ENCODE measurements around the gene NFATC2.

Gene NFATC2

DNA sequence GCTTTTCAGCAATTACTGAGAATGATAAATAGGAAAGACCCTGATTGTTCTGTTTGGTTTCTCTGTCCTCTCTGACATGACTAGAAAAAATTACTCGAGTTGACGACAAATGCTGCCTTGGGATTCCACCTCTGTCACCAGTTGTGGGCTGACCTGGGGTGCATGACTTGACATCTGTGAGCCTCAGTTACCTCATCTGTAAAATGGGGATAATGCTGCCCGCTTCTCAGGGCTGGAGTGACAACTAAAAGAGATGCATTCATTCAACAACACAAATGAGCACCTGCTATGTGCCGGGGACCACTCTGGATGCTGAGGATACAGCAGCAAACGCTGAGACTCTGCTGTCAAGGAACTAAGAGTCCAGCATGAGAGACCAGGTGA lies 94.8 kb downstream of the NFATC2 start:
- no peak for DNase-seq

GRCh38 chr20:51447097-51447764 lies 95.3 kb downstream of the NFATC2 start:
- no peak for DNase-seq

DNA sequence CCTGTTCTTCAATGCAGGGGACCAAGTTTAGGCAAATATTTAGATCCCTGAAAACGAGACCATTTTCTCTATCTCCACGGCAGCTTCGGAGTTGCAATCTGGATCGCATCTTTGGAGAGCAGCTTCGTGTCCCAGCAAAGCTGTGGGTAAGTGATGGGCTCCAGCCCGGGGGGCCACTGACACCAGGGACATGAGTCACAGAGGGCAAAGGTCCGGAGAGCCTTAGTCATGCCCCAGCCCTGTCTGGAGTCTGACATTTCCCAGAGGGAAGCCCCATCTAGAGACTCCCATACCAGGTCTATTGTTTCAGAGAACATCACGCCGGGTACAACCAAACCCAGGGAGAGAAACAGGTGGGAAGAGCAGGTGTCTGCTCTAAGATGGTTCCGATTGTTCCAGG lies 95.9 kb downstream of the NFATC2 start:
- DNase-seq: no peak

DNA sequence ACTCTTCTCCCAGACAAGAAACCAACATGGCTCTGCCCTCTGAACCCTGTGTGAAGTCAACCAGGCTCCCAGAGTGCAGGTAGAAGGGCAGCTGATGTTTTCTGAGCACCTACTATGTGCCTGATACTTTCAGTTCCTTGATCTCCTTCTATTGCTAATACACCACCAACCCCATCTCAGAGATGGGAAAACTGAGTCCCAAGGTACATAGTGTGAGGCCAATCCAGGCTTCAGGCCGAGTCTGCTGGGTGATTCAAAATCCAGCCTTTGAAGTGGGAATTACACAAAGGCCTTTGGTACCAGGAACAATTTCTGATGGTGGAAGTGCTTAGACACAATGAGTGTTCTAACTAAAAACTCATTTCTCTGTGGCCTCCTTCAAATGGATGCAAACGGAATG lies 96.3 kb downstream of the NFATC2 start:
- no peak for DNase-seq

GRCh38 chr20:51445591-51445990 lies 96.9 kb downstream of the NFATC2 start:
- no peak for DNase-seq

DNA sequence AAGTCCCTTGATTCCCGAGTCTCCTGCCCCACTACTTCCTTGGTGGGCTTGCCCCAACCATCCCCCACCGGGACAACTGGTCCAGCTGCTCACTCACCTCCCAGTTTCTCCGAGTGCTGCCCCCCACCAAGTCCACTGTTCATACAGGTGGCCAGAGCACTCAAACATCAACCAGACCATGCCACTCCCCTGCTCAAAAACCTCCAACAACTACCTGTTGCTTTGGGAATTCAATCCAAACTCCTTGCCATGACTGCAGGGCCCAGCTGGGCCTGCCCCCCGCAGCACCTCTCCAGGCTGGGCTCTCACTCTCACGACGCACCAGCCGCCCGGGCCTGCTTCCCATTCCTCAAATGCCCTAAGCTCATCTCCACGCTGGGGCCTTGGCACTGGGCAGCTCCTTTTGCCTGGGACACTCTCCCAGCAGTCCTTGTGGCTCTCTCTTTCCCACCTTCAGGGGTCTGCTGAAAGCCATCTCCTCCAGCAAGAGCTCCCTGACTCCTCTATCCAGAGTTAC lies 97.5 kb downstream of the NFATC2 start:
- DNase-seq: no peak

DNA sequence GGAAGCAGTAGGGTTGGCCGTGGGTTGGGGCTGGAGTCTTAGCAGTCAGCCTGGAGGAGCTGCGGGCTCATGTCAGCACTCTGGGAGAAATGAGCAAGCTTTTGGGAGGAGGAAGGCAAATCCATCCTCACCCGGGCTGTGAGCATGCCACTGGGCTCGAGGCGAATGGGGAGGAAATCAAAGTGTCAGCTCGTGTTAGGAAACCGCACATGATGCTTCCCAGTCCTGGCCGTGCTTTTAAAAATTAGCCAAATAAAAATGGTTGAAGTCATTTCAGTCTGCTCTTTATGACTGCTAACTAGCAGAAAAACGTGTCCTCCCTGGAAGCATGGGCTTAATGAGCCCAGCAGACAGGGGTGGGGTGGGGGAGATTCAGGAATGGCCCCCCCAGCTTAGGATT lies 98.1 kb downstream of the NFATC2 start:
- no peak for DNase-seq

GRCh38 chr20:51442602-51443001 lies 99.9 kb downstream of the NFATC2 start:
- DNase-seq: no peak

DNA sequence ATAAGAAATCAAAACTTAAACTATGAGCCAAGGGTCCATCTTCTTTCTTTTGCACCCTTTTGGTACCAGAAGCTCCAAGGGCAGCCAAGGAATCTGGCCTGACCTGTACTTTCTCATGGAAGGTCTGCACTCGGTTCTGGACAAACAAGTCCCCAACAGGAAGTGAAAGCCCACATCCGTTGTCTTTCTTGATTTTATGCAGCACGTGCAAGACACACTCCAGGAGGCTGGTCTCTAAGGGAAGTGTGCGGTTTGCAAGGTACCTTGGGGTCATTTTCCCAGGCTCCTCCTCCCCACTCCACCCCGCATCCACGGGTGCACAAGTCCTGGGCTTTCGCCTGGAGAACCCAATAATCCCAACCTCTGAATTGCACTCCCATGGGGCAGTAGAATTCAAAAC lies 101.9 kb downstream of the NFATC2 start:
- DNase-seq: no peak

DNA sequence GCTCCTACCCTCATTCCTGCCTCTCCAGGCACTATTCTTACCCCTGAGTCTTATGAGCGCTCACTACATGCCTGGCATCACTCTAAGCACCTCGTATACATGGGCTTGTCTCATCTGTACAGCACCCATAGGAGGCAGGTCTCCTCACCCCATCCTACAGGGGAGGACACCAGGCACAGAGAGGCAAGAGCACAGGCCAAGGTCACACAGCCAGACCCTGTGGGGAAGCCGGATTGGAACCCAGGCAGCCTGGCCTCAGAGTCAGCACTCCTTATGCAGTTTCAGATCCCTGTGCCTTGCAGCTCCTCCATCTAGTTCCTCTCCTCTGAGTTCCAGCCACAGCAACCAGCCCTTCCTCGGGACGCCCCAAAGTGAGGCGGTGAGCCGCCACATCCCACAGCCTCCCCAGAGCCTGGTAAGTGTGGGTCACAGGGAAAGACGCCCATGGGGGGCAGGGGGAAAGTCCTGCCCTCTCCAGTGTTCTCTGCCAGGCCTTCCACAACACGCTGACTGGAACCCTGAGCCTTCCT lies 103.3 kb downstream of the NFATC2 start:
- no peak for DNase-seq

GRCh38 chr20:51438136-51438535 lies 104.4 kb downstream of the NFATC2 start:
- no peak for DNase-seq

GRCh38 chr20:51437182-51437924 lies 105.2 kb downstream of the NFATC2 start:
- no peak for DNase-seq

DNA sequence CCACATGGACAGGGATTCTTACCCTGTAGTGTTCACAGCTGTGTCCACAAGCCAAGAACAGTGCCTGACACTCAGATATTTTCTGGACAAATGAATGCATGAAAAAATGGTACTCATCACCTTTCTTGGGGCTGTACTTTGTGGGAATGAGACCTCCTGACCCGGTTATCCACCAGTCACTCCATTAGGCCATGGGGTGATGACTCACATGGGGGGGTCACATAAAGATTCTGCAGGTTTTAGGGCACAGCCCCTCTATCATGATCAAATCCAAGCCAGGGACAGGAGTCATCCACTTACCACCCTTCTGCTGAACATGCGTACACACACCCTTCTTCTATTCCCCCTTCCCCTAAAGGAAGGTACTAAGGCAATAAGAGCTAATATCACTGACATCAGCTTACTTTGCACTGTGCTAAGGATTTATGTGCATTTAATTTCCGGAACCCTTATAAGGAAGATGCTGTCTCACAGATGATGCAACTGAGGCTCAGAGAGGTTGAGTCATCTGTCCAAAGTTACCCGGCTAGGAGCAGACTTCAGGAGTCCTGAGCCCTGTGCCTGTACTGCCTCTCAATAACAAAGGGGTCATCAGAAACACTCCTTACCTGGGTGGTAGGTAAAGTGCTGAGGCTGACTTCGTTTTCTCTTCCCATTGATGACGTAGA lies 107.8 kb downstream of the NFATC2 start:
- DNase-seq: no peak

DNA sequence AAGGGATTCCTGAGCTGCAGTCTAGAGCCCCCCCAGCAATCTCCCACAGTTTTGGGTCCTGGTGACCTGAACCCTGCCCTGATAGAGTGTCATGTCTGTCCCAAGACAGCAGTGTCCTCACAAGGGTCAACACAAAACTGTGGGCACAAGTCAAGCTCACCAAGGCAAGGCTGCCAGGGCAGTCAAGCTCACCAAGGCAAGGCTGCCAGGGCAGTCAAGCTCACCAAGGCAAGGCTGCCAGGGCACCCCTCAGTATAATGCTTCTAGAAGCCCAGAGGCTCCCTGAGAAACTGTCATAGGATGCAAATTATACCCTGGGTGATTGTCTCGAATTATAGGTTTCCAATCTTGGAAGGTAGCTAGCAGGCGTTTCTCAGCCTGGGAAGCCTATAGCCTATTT lies 108.5 kb downstream of the NFATC2 start:
- DNase-seq: no peak

DNA sequence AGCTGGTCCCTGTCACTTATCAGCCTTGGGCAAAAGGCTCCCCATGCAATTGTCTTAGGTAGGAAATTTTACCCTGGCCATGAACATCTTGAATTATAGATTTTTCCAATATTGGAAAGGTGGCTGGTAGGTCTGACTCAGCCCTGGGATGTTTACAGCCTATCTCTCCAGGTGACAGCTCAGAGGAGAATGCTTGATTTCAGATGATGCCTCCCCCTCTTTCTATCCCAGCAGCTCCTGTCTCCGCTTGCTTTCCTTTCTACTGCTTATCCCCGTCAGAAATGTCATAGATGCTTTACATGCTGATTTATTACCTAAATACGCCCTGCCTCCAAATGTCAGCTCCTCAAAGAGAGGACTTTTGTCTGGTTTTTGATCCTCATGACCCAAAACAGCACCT lies 109.6 kb downstream of the NFATC2 start:
- DNase-seq: no peak

- DNase-seq: no peak
These were observed 110.2 kb downstream of the NFATC2 start for GRCh38 chr20:51432251-51432784.

- DNase-seq: no peak
These were observed 111.2 kb downstream of the NFATC2 start for GRCh38 chr20:51431321-51431720.

- DNase-seq: no peak
These were observed 112.1 kb downstream of the NFATC2 start for GRCh38 chr20:51430198-51430950.

- DNase-seq: no peak
These were observed 112.8 kb downstream of the NFATC2 start for GRCh38 chr20:51429696-51430095.

DNA sequence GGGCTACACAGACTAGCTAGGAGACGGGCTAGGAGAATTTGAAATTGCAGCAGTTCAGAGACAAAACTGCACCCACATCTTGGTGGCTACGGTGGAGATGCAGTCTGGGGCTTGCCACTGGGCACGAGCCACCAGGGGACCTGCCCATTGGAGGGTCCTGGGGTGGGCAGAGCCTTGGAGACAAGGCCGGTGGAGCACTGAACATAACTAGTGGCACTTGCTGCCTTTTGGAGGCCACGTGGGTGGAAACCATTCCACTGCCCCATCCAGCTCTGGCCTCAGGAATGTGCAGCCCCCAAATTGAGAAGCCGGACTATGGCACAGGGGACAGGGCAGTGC lies 113.4 kb downstream of the NFATC2 start:
- no peak for DNase-seq

GRCh38 chr20:51428401-51429143 lies 113.9 kb downstream of the NFATC2 start:
- DNase-seq: no peak

Data from activated gamma-delta T cell (primary cell).